ENCODE data around the gene PLPP6.

Gene PLPP6

DNA sequence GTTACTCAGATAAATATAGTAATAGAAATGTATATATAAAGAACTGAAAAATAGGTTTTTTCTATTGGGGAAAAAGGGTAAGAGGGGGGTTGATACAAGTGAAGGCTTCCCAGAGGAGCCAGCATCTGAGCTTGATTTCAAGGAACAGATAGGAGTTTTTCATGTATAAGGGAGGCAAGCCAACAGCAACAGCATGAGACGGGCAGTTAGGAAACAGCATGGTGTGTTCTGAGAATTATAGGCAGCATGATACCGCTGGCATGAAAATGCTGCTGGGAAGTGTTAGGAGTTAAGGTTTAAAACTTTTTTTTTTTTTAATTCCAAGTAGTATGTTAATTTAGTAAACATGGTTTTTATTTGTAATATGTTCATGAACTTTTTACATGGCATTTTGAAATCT lies 26.9 kb downstream of the PLPP6 start:
- no peak overlapping the region for H3K14ac ChIP-seq (ENCODE audit: low read length in 2 of 2)
- H4K91ac ChIP-seq (ENCODE audit: low read length), result no peak overlapping the region
- no peak overlapping the region for H3K4me3 ChIP-seq (ENCODE audit: insufficient read depth in 1 of 2, low read depth in 1 of 2, low read length in 2 of 2)
- 94% methylated on average over 2 of the region's 2 CpGs for WGBS
- no peak overlapping the region for H2AFZ ChIP-seq (ENCODE audit: low read depth, low read length)
- peak overlapping the region; percentile 40 for H3K9ac ChIP-seq (ENCODE audit: low read length)
- no peak overlapping the region for H3K4me2 ChIP-seq (ENCODE audit: low read length, poor library complexity, severe bottlenecking)
- peaks cover 7 to 44% of the 10 kb centered on the region in 2 experiments for H3K36me3 ChIP-seq (ENCODE audit: control insufficient read depth in 1 of 2, insufficient read depth in 2 of 2, low read depth in 1 of 2, low read length in 2 of 2)
- H3K27me3 ChIP-seq (ENCODE audit: control insufficient read depth in 1 of 2, insufficient read depth in 1 of 2, low read length in 2 of 2), result no peaks in the 10 kb centered on the region
- H3K79me1 ChIP-seq (replicated peaks; ENCODE audit: low read length, poor library complexity, severe bottlenecking), result peaks cover 13% of the 10 kb centered on the region
- no peaks in the 10 kb centered on the region for H3K9me3 ChIP-seq (ENCODE audit: control insufficient read depth, low read length)
- H2BK15ac ChIP-seq (ENCODE audit: low read depth, poor library complexity, severe bottlenecking), result no peak overlapping the region
- H3K27ac ChIP-seq (ENCODE audit: low read length, poor library complexity, severe bottlenecking), result no peak overlapping the region
- no peak overlapping the region for H2BK5ac ChIP-seq (ENCODE audit: low read depth, low read length, poor library complexity, severe bottlenecking)
- DNase-seq, result no peak
- H2BK120ac ChIP-seq (ENCODE audit: low read depth, low read length), result no peak overlapping the region
- H3K4ac ChIP-seq (ENCODE audit: low read depth in 1 of 2, low read length in 2 of 2), result no peak overlapping the region
- H3K18ac ChIP-seq (ENCODE audit: low read depth in 1 of 2, low read length in 2 of 2), result no peak overlapping the region
- no peaks in the 10 kb centered on the region for H3K4me1 ChIP-seq (ENCODE audit: control insufficient read depth, insufficient read depth, low read depth, low read length)
- H4K8ac ChIP-seq (ENCODE audit: low read length), result no peak overlapping the region
- no peak overlapping the region for H2BK12ac ChIP-seq (ENCODE audit: low read length in 2 of 2)
- no peak overlapping the region for H2AK5ac ChIP-seq (ENCODE audit: low read length, severe bottlenecking)
- H3K23ac ChIP-seq (ENCODE audit: low read length in 2 of 2), result no peak overlapping the region

DNA sequence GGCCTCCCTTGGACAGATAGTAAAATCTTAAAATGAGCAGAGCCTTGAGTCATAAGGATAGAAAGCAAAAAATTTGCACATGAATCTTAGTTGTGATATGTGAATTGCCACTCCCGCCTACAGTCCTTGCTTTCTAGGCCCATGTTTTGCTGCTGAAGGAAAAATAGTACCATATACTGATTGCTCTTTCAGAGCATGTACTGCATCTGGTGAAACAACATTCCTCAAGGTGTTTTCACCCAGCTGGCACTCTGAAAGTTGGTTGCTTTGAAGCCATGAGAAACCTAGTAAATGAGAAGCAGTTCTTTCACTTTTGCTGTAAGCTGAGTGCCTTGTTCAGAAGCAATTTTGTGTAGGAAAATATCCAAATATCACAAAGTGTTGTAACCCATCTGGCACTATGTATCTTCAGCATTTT lies 27.6 kb downstream of the PLPP6 start:
- Histone ChIP-seq H3K4me2 (ENCODE audit: low read length, poor library complexity, severe bottlenecking) (no peak overlapping the region), H3K4ac (ENCODE audit: low read depth in 1 of 2, low read length in 2 of 2) (no peak overlapping the region), H2BK120ac (ENCODE audit: low read depth, low read length) (no peak overlapping the region), H3K18ac (ENCODE audit: low read depth in 1 of 2, low read length in 2 of 2) (no peak overlapping the region), H4K8ac (ENCODE audit: low read length) (no peak overlapping the region), H2BK15ac (ENCODE audit: low read depth, poor library complexity, severe bottlenecking) (no peak overlapping the region), H3K4me3 (ENCODE audit: insufficient read depth in 1 of 2, low read depth in 1 of 2, low read length in 2 of 2) (no peak overlapping the region), H3K23ac (ENCODE audit: low read length in 2 of 2) (no peak overlapping the region), H2BK5ac (ENCODE audit: low read depth, low read length, poor library complexity, severe bottlenecking) (no peak overlapping the region), H4K91ac (ENCODE audit: low read length) (no peak overlapping the region), H3K79me1 (replicated peaks; ENCODE audit: low read length, poor library complexity, severe bottlenecking) (peaks cover 14% of the 10 kb centered on the region), H3K9ac (ENCODE audit: low read length) (peak overlapping the region; percentile 40), H3K27me3 (ENCODE audit: control insufficient read depth in 1 of 2, insufficient read depth in 1 of 2, low read length in 2 of 2) (no peaks in the 10 kb centered on the region), H2BK12ac (ENCODE audit: low read length in 2 of 2) (no peak overlapping the region), H3K4me1 (ENCODE audit: control insufficient read depth, insufficient read depth, low read depth, low read length) (no peaks in the 10 kb centered on the region), H3K36me3 (ENCODE audit: control insufficient read depth in 1 of 2, insufficient read depth in 2 of 2, low read depth in 1 of 2, low read length in 2 of 2) (peaks cover 10 to 49% of the 10 kb centered on the region in 2 experiments), H2AK5ac (ENCODE audit: low read length, severe bottlenecking) (no peak overlapping the region), H3K14ac (ENCODE audit: low read length in 2 of 2) (no peak overlapping the region), H3K27ac (ENCODE audit: low read length, poor library complexity, severe bottlenecking) (no peak overlapping the region), H2AFZ (ENCODE audit: low read depth, low read length) (no peak overlapping the region), H3K9me3 (ENCODE audit: control insufficient read depth, low read length) (no peaks in the 10 kb centered on the region)
- WGBS, result 92% methylated on average over 1 of the region's 1 CpG
- DNase-seq, result no peak

DNA sequence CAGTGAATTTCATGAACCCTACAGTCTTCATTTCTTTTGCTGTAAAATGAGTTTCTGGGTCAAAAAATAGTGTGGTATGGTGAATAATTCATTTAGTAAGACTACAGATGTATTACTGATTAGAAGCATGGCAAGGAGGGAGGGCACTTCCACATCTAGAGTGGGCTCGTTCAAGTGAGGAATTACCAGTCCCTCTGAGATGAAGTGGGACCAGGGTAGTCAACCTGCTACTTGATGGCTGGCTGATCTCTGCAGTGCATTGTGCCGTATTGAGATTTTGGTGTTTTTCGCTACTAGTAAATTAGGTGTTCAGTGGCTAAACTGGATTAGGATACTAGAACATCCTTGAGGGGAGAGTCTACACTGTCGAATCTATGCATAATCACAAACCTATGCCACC lies 28.1 kb downstream of the PLPP6 start:
- Histone ChIP-seq H2BK15ac (ENCODE audit: low read depth, poor library complexity, severe bottlenecking) (no peak overlapping the region), H3K4me2 (ENCODE audit: low read length, poor library complexity, severe bottlenecking) (no peak overlapping the region), H2AFZ (ENCODE audit: low read depth, low read length) (no peak overlapping the region), H3K27ac (ENCODE audit: low read length, poor library complexity, severe bottlenecking) (no peak overlapping the region), H2BK5ac (ENCODE audit: low read depth, low read length, poor library complexity, severe bottlenecking) (no peak overlapping the region), H2AK5ac (ENCODE audit: low read length, severe bottlenecking) (no peak overlapping the region), H3K9me3 (ENCODE audit: control insufficient read depth, low read length) (no peaks in the 10 kb centered on the region), H3K79me1 (replicated peaks; ENCODE audit: low read length, poor library complexity, severe bottlenecking) (peaks cover 11% of the 10 kb centered on the region), H2BK12ac (ENCODE audit: low read length in 2 of 2) (no peak overlapping the region), H3K23ac (ENCODE audit: low read length in 2 of 2) (no peak overlapping the region), H4K8ac (ENCODE audit: low read length) (no peak overlapping the region), H3K27me3 (ENCODE audit: control insufficient read depth in 1 of 2, insufficient read depth in 1 of 2, low read length in 2 of 2) (no peaks in the 10 kb centered on the region), H3K14ac (ENCODE audit: low read length in 2 of 2) (no peak overlapping the region), H2BK120ac (ENCODE audit: low read depth, low read length) (no peak overlapping the region), H4K91ac (ENCODE audit: low read length) (no peak overlapping the region), H3K4me1 (ENCODE audit: control insufficient read depth, insufficient read depth, low read depth, low read length) (no peaks in the 10 kb centered on the region), H3K36me3 (ENCODE audit: control insufficient read depth in 1 of 2, insufficient read depth in 2 of 2, low read depth in 1 of 2, low read length in 2 of 2) (peaks cover 10 to 49% of the 10 kb centered on the region in 2 experiments), H3K4me3 (ENCODE audit: insufficient read depth in 1 of 2, low read depth in 1 of 2, low read length in 2 of 2) (no peak overlapping the region), H3K4ac (ENCODE audit: low read depth in 1 of 2, low read length in 2 of 2) (no peak overlapping the region), H3K18ac (ENCODE audit: low read depth in 1 of 2, low read length in 2 of 2) (no peak overlapping the region), H3K9ac (ENCODE audit: low read length) (peak overlapping the region; percentile 40)
- WGBS, result 97% methylated on average over 3 of the region's 4 CpGs
- DNase-seq, result no peak

DNA sequence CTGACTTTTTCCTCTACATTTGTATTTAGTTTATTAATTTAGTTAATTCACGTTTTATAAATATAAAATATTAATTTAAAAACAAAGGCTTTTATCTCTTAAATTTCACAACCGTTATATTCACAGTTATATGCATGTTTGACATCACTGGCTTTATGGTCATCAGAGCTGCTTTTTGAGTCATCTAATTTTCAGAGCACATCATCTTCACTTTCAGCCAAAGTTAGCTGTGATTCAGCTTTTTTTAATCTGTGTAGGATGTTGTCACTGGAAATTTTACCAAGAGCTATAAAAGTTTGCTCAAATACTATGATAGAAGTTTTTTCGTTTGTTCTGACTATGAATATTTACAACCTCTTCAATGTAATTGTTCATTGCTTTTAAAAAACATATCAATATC lies 29.7 kb downstream of the PLPP6 start:
- no peak overlapping the region for H3K18ac ChIP-seq (ENCODE audit: low read depth in 1 of 2, low read length in 2 of 2)
- 100% methylated on average over 1 of the region's 3 CpGs for WGBS
- no peak for DNase-seq
- no peak overlapping the region for H3K23ac ChIP-seq (ENCODE audit: low read length in 2 of 2)
- no peaks in the 10 kb centered on the region for H3K9me3 ChIP-seq (ENCODE audit: control insufficient read depth, low read length)
- H4K91ac ChIP-seq (ENCODE audit: low read length), result no peak overlapping the region
- no peak overlapping the region for H3K4me2 ChIP-seq (ENCODE audit: low read length, poor library complexity, severe bottlenecking)
- no peak overlapping the region for H2BK15ac ChIP-seq (ENCODE audit: low read depth, poor library complexity, severe bottlenecking)
- no peak overlapping the region for H2AK5ac ChIP-seq (ENCODE audit: low read length, severe bottlenecking)
- H3K4me1 ChIP-seq (ENCODE audit: control insufficient read depth, insufficient read depth, low read depth, low read length), result no peaks in the 10 kb centered on the region
- H3K9ac ChIP-seq (ENCODE audit: low read length), result peak overlapping the region; percentile 71
- no peak overlapping the region for H2BK12ac ChIP-seq (ENCODE audit: low read length in 2 of 2)
- H3K27ac ChIP-seq (ENCODE audit: low read length, poor library complexity, severe bottlenecking), result no peak overlapping the region
- no peak overlapping the region for H2BK5ac ChIP-seq (ENCODE audit: low read depth, low read length, poor library complexity, severe bottlenecking)
- H3K14ac ChIP-seq (ENCODE audit: low read length in 2 of 2), result no peak overlapping the region
- no peak overlapping the region for H4K8ac ChIP-seq (ENCODE audit: low read length)
- peaks cover 10% of the 10 kb centered on the region for H3K79me1 ChIP-seq (replicated peaks; ENCODE audit: low read length, poor library complexity, severe bottlenecking)
- no peaks in the 10 kb centered on the region for H3K27me3 ChIP-seq (ENCODE audit: control insufficient read depth in 1 of 2, insufficient read depth in 1 of 2, low read length in 2 of 2)
- H2AFZ ChIP-seq (ENCODE audit: low read depth, low read length), result no peak overlapping the region
- no peak overlapping the region for H3K4me3 ChIP-seq (ENCODE audit: insufficient read depth in 1 of 2, low read depth in 1 of 2, low read length in 2 of 2)
- no peak overlapping the region for H3K4ac ChIP-seq (ENCODE audit: low read depth in 1 of 2, low read length in 2 of 2)
- H2BK120ac ChIP-seq (ENCODE audit: low read depth, low read length), result no peak overlapping the region
- peaks cover 12 to 37% of the 10 kb centered on the region in 2 experiments for H3K36me3 ChIP-seq (ENCODE audit: control insufficient read depth in 1 of 2, insufficient read depth in 2 of 2, low read depth in 1 of 2, low read length in 2 of 2)
